CD14-positive monocyte (primary cell): ENCODE data around the gene AKAP6. TPM values are rescaled to one million over a fixed set of nuclear protein-coding genes. Genes with fewer than 3 reads are reported as not detected.
"Not testable (repeated sequence)": the region's sequence is repeated elsewhere in the genome, so short reads cannot be mapped to it uniquely, and the experiment has no call there.

Source experiments
- DNase-seq, 3 donors: peaks; one replicate each; pipeline ENCODE4 v3.0.0-alpha.2; 2011 to 2022
- H2AFZ ChIP-seq: 2 replicates; pipeline ENCODE4 v1.6.0; 2012; ENCODE audit warnings: mild to moderate bottlenecking, low read depth, low read length, inconsistent platforms; ENCODE audit not compliant: insufficient read depth, poor library complexity, severe bottlenecking
- H3K27ac ChIP-seq, 2 donors: 1 replicate in 1 of 2; 2 replicates in 1 of 2; pipeline ENCODE4 v1.5.1; 2012 to 2013; ENCODE audit warnings: low read length in 2 of 2, control low read depth in 1 of 2, inconsistent platforms in 1 of 2, low read depth in 1 of 2, mild to moderate bottlenecking in 1 of 2
- H3K27me3 ChIP-seq, 2 donors: one replicate each; pipeline versions ENCODE4 v1.6.0 to v1.6.1; 2011 to 2013; ENCODE audit warnings: low read length in 2 of 2; ENCODE audit not compliant: control insufficient read depth in 2 of 2, insufficient read depth in 2 of 2
- H3K36me3 ChIP-seq, 2 donors: replicated peaks in 1 of 2; 1 replicate in 1 of 2; 2 replicates in 1 of 2; pipeline versions ENCODE4 v1.5.1 to v1.6.1; 2012 to 2013; ENCODE audit warnings: low read length in 2 of 2, control low read depth in 1 of 2, inconsistent platforms in 1 of 2, mild to moderate bottlenecking in 1 of 2; ENCODE audit not compliant: insufficient read depth in 2 of 2, control insufficient read depth in 1 of 2
- H3K4me1 ChIP-seq, 2 donors: 1 replicate in 1 of 2; 2 replicates in 1 of 2; pipeline versions ENCODE4 v1.5.1 to v1.6.1; 2012 to 2013; ENCODE audit warnings: low read length in 2 of 2, control low read depth in 1 of 2, inconsistent platforms in 1 of 2, mild to moderate bottlenecking in 1 of 2, moderate library complexity in 1 of 2; ENCODE audit not compliant: insufficient read depth in 2 of 2, control insufficient read depth in 1 of 2
- H3K4me2 ChIP-seq: replicated peaks from 2 replicates; pipeline ENCODE3; 2012; ENCODE audit warnings: low read length, moderate library complexity, mild to moderate bottlenecking; ENCODE audit not compliant: poor library complexity, severe bottlenecking; ENCODE audit errors: extremely low read depth
- H3K4me3 ChIP-seq, 3 experiments: fragments of 200-600 bp in 1 of 3; sonication (generic) in 1 of 3; replicated peaks in 1 of 3; 1 replicate in 2 of 3; 2 replicates in 1 of 3; pipeline ENCODE4 v1.5.1; 2011 to 2013; ENCODE audit warnings: low read length in 3 of 3, mild to moderate bottlenecking in 3 of 3, control low read depth in 2 of 3, low read depth in 2 of 3, inconsistent platforms in 1 of 3, moderate library complexity in 1 of 3
- H3K79me2 ChIP-seq: 2 replicates; pipeline ENCODE4 v1.6.0; 2012; ENCODE audit warnings: mild to moderate bottlenecking, control low read depth, inconsistent platforms, low read length, moderate library complexity; ENCODE audit not compliant: insufficient read depth
- H3K9ac ChIP-seq: 2 replicates; pipeline ENCODE4 v1.6.0; 2017; ENCODE audit warnings: low read length, mild to moderate bottlenecking; ENCODE audit not compliant: insufficient read depth, poor library complexity, severe bottlenecking
- H3K9me3 ChIP-seq, 2 donors: replicated peaks in 1 of 2; 1 replicate in 1 of 2; 2 replicates in 1 of 2; pipeline versions ENCODE4 v1.5.1 to v1.6.1; 2012 to 2013; ENCODE audit warnings: low read length in 2 of 2, control low read depth in 1 of 2; ENCODE audit not compliant: control insufficient read depth in 1 of 2, insufficient read depth in 1 of 2
- H4K20me1 ChIP-seq: 2 replicates; pipeline ENCODE4 v1.6.0; 2012; ENCODE audit warnings: mild to moderate bottlenecking, low read length, control low read depth, moderate library complexity; ENCODE audit not compliant: insufficient read depth
- H3K27ac Mint-ChIP-seq, 7 donors: one replicate each; pipeline ENCODE4 v1.8.0; 2020; ENCODE audit warnings: mild to moderate bottlenecking in 7 of 7, mixed read lengths in 7 of 7, moderate library complexity in 6 of 7, inconsistent platforms in 2 of 7
- H3K27me3 Mint-ChIP-seq, 3 donors: one replicate each; pipeline ENCODE4 v1.8.0; 2021 to 2022; ENCODE audit warnings: low read depth in 3 of 3, mild to moderate bottlenecking in 3 of 3, mixed read lengths in 3 of 3, moderate library complexity in 3 of 3, inconsistent platforms in 1 of 3
- H3K36me3 Mint-ChIP-seq, 2 donors: one replicate each; pipeline ENCODE4 v1.8.0; 2020; ENCODE audit warnings: mixed read lengths in 2 of 2, inconsistent platforms in 1 of 2, mild to moderate bottlenecking in 1 of 2
- H3K4me1 Mint-ChIP-seq: one replicate; pipeline ENCODE4 v1.8.0; 2020; ENCODE audit warnings: mild to moderate bottlenecking, mixed read lengths
- H3K4me3 Mint-ChIP-seq, 2 donors: one replicate each; pipeline ENCODE4 v1.8.0; 2020; ENCODE audit warnings: mild to moderate bottlenecking in 2 of 2, mixed read lengths in 2 of 2, moderate library complexity in 1 of 2
- H3K9me3 Mint-ChIP-seq, 7 donors: one replicate each; pipeline ENCODE4 v1.8.0; 2020 to 2022; ENCODE audit warnings: mixed read lengths in 7 of 7, mild to moderate bottlenecking in 6 of 7, moderate library complexity in 6 of 7, inconsistent platforms in 2 of 7
- CTCF ChIP-seq: fragments of 200-600 bp; IDR thresholded peaks from one replicate; pipeline ENCODE4 v1.8.0; 2022; ENCODE audit warnings: antibody characterized with exemption, mild to moderate bottlenecking
- WGBS: methylation state at CpG from one replicate; pipeline ENCODE4 v1.1.5; 2013; ENCODE audit warnings: missing lambda C conversion rate; ENCODE audit not compliant: insufficient coverage; 5-methylcytosine and 5-hydroxymethylcytosine counted together
- intact Hi-C, 2 donors: fragments of 100-400 bp; cut with micrococcal nuclease; formaldehyde crosslinking; loops; one replicate each; pipeline versions ENCODE4 v1.15.0 to v1.15.1; 2023
- polyA plus RNA-seq, 3 donors: library from polyadenylated mRNA; depleted of rRNA in 1 of 3; unstranded in 2 of 3; stranded (reverse) in 1 of 3; fragments of 300-500 nt in 2 of 3; fragments of >200 nt in 1 of 3; fragmentation: Illumina TruSeq in 2 of 3; gene quantifications; 1 replicate in 2 of 3; 2 replicates in 1 of 3; pipeline ENCODE4 v1.2.3, GENCODE V29; 2012 to 2021

The AKAP6 gene
- polyA plus RNA-seq, 3 donors, result not detected

GRCh38 chr14:32578181-32578580, 249.1 kb downstream of the AKAP6 start:
- WGBS, result no CpG with 5 or more reads among the region's 1 CpG
- intact Hi-C loops, result loop anchor here (2.0 to 5.0 kb wide), 2 partner anchors 1214 to 1215 kb away; no protein-coding TSS in a partner anchor

GRCh38 chr14:32583427-32583826, 254.3 kb downstream of the AKAP6 start:
- H3K4me1 ChIP-seq, H3K9ac ChIP-seq, DNase-seq, H3K4me3 ChIP-seq, H3K27me3 Mint-ChIP-seq, H3K27me3 ChIP-seq, H3K4me3 Mint-ChIP-seq, H3K9me3 ChIP-seq, H4K20me1 ChIP-seq, H3K36me3 Mint-ChIP-seq, H3K36me3 ChIP-seq, H3K4me2 ChIP-seq, intact Hi-C loops, H3K4me1 Mint-ChIP-seq, H3K27ac ChIP-seq, H3K27ac Mint-ChIP-seq, H2AFZ ChIP-seq, H3K79me2 ChIP-seq: not testable (repeated sequence)
- peaks cover 7 to 15% (median 10%) of the 10 kb centered on the region in 7 donors for H3K9me3 Mint-ChIP-seq
- 100% methylated on average over 2 of the region's 13 CpGs for WGBS

More at GRCh38 chr14:32578181-32578580, 249.1 kb downstream of the AKAP6 start:
- TF ChIP-seq CTCF, result no peak
- H3K9me3 Mint-ChIP-seq, result peaks cover under 1 to 7% (median 2%) of the 10 kb centered on the region in 7 donors
- no peak overlapping the region for H3K27ac Mint-ChIP-seq
- no peak overlapping the region for H3K4me3 Mint-ChIP-seq
- no peak overlapping the region for H3K9ac ChIP-seq
- H3K9me3 ChIP-seq, result no peaks in the 10 kb centered on the region
- no peak overlapping the region for H3K4me2 ChIP-seq
- H2AFZ ChIP-seq, result no peak overlapping the region
- no peaks in the 10 kb centered on the region for H3K79me2 ChIP-seq
- H3K4me3 ChIP-seq, result no peak overlapping the region
- DNase-seq, result no peak
- no peaks in the 10 kb centered on the region for H3K36me3 Mint-ChIP-seq
- no peaks in the 10 kb centered on the region for H3K4me1 Mint-ChIP-seq
- peaks cover 2 to 6% (median 2%) of the 10 kb centered on the region in 3 donors for H3K27me3 Mint-ChIP-seq
- H4K20me1 ChIP-seq, result no peaks in the 10 kb centered on the region
- no peak overlapping the region for H3K27ac ChIP-seq
- H3K36me3 ChIP-seq, result no peaks in the 10 kb centered on the region
- H3K27me3 ChIP-seq, result peaks cover 0 to 4% of the 10 kb centered on the region in 2 donors
- H3K4me1 ChIP-seq, result no peaks in the 10 kb centered on the region
